Right renal pelvis (tissue), 4 donors: ENCODE measurements around the gene CCNI2. TPM values are rescaled to one million over a fixed set of nuclear protein-coding genes. Genes with fewer than 3 reads are reported as not detected.

Experiments
- DNase-seq, 4 donors: peaks; one replicate each; pipeline ENCODE4 v3.0.0-alpha.2; 2013; ENCODE audit warnings: low read depth in 4 of 4, low spot score in 3 of 4, missing footprints in 1 of 4
- polyA plus RNA-seq, 4 donors: library from polyadenylated mRNA; unstranded; fragments of 120-200 nt; gene quantifications; one replicate each; pipeline ENCODE4 v1.2.1, GENCODE V29; 2013; ENCODE audit not compliant: insufficient read length in 4 of 4

The CCNI2 gene
- polyA plus RNA-seq: 1 to 10 TPM; 3.1 to 3.7 (median 3.5) TPM

GRCh38 chr5:132746954-132747615 is at the start of gene CCNI2:
Gene CCNI2, plus strand, starts transcription at chr5:132747426. Its CDS starts 70 bp downstream, at chr5:132747496.
- peak in 1 of 4 donors; percentile 62 for DNase-seq

- no peak for DNase-seq
These were observed 42.4 kb upstream of the CCNI2 start for GRCh38 chr5:132704875-132705274.

- DNase-seq: no peak
These were observed 38.6 kb upstream of the CCNI2 start for GRCh38 chr5:132708645-132709044.

GRCh38 chr5:132714456-132715307 is 32.5 kb upstream of the CCNI2 start:
- no peak for DNase-seq

GRCh38 chr5:132718544-132719312 is 28.5 kb upstream of the CCNI2 start:
- no peak for DNase-seq

- no peak for DNase-seq
These were observed 21.5 kb upstream of the CCNI2 start for GRCh38 chr5:132725745-132726144.

- DNase-seq: no peak
These were observed 17.3 kb upstream of the CCNI2 start for GRCh38 chr5:132729896-132730295.

GRCh38 chr5:132733499-132734148 is 13.6 kb upstream of the CCNI2 start:
- DNase-seq: no peak

GRCh38 chr5:132734687-132735086 is 12.5 kb upstream of the CCNI2 start:
- DNase-seq: no peak

GRCh38 chr5:132736853-132737833 is 10.1 kb upstream of the CCNI2 start, which contains the start of gene KIF3A:
Gene KIF3A, minus strand, starts transcription at chr5:132737546. Its CDS starts 127 bp downstream, at chr5:132737419.
- DNase-seq: peak; percentile 74 to 87 (median 83)

- no peak for DNase-seq
These were observed 9.1 kb upstream of the CCNI2 start for GRCh38 chr5:132737982-132738681.

GRCh38 chr5:132739232-132739631 is 8.0 kb upstream of the CCNI2 start:
- DNase-seq: no peak

- no peak for DNase-seq
These were observed 5.1 kb upstream of the CCNI2 start for GRCh38 chr5:132742158-132742557.

- DNase-seq: no peak
These were observed 4.6 kb upstream of the CCNI2 start for GRCh38 chr5:132742626-132743025.

- no peak for DNase-seq
These were observed 2.6 kb upstream of the CCNI2 start for GRCh38 chr5:132744659-132745058.

GRCh38 chr5:132746592-132746953 is 653 bp upstream of the CCNI2 start:
- DNase-seq: no peak

GRCh38 chr5:132747616-132748440 is 602 bp downstream of the CCNI2 start:
- DNase-seq: no peak

GRCh38 chr5:132748522-132749000 is 1.3 kb downstream of the CCNI2 start:
- DNase-seq: no peak
